Stimulated activated CD4-positive, alpha-beta T cell treated with anti-CD3 and anti-CD28 coated beads, TNF-alpha, amount 100 ng/mL, for 4 hours (primary cell): ENCODE measurements around the gene ERC2.

Source experiments
- DNase-seq, 3 experiments: peaks; one replicate each; pipeline ENCODE4 v3.0.0-alpha.2; 2020; ENCODE audit warnings: low read depth in 3 of 3

Gene ERC2

GRCh38 chr3:55647063-55647462 is 821.2 kb downstream of the ERC2 start:
- DNase-seq, result no peak

GRCh38 chr3:55646121-55646520 is 822.1 kb downstream of the ERC2 start:
- no peak for DNase-seq

- DNase-seq, result no peak
These were observed 822.8 kb downstream of the ERC2 start for GRCh38 chr3:55645422-55645821.

DNA sequence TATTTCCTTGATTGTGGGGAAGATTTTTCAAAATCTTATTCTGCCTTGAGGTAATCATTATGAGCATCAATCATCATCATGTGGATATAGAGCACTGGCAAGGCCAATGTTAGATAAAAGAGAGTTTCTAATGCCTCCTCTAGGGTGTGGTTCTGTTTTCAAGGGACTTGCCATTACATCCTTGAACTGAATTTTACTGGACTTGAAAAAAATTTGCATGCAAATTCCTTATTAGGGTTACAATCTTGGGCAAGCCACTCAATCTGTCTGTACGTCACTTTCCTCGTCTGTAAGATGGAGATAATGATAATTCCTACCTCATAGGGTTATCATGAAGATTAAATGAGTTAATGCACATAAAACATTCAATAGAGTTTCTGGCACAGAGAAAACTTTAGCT is 825.0 kb downstream of the ERC2 start:
- DNase-seq, result no peak

GRCh38 chr3:55641964-55642363 is 826.3 kb downstream of the ERC2 start:
- no peak for DNase-seq

- no peak for DNase-seq
These were observed 828.1 kb downstream of the ERC2 start for GRCh38 chr3:55639896-55640765.

- no peak for DNase-seq
These were observed 829.1 kb downstream of the ERC2 start for GRCh38 chr3:55639143-55639542.

- DNase-seq, result no peak
These were observed 830.2 kb downstream of the ERC2 start for GRCh38 chr3:55637906-55638638.

- no peak for DNase-seq
These were observed 831.7 kb downstream of the ERC2 start for GRCh38 chr3:55636300-55637195.

GRCh38 chr3:55634345-55634744 is 833.9 kb downstream of the ERC2 start:
- no peak for DNase-seq

GRCh38 chr3:55633333-55633732 is 834.9 kb downstream of the ERC2 start:
- DNase-seq, result no peak

DNA sequence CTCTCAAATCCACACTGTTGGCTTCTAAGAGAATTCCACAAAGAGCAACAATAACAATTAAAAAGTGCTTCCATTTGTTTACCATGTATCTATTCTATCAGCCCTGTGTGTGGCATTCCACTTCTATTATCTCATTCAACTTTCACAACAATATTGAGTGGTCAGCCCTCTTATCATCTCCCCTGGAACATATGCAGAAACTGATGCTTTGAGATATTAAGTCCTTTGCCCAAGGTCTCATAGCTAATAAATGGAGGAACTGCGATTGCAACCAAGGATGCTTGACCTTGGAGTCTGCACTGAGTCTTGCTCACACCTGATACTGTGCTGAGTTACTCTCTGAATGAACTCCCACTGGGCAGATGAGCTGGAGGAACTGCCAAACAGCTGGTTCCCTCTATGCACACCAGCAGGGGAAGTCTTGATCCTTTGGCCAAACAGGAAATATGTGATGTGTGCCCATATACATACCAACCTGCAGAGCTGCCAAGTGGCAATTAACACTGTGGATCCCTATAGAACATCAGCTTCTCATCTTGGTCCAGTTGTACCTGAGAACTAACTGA is 836.4 kb downstream of the ERC2 start:
- DNase-seq, result no peak

DNA sequence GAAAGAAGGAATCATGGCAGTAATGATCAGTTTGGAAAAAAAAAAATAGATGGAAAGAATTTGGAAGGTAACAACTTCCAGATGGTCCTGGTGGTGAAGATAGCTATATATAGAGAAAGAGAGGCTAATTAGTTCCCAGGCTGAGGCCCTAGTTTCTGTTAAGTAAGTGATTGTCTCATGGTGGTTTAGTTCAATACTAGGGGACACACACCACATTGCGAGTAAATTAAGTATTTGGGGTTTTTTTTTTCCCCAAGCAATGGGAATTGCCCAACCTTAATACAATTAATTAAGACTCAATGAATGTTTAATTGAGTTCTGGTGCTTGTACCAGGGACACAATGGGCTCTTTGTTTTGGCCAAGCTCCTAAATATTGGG is 837.4 kb downstream of the ERC2 start:
- DNase-seq, result no peak

DNA sequence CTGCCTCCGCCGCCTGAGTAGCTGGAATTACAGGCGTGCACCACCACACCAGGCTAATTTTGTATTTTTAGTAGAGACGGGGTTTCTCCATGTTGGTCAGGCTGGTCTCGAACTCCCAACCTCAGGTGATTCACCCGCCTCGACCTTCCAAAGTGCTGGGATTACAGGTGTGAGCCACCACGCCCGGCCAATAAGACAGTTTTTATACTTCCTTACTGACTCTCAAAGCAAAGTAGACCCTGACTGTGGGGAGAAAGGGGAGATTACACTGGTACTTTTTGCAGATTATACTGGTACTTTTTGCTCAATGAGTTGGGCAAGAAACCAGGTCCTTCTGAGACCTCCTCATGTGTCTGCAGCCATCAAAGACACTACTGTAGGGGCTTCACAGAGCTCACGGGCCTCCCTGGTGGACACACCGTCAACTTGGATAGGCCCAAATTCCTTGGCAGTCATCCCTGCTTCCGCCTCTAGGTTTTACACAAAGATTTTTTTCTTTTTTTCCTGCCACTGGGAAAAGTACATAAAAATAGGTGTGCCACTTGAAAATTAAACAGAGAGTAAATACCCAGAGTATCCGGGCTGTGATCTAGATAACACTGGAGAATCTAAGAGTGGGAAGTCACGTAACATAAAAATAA is 837.9 kb downstream of the ERC2 start:
- no peak for DNase-seq

DNA sequence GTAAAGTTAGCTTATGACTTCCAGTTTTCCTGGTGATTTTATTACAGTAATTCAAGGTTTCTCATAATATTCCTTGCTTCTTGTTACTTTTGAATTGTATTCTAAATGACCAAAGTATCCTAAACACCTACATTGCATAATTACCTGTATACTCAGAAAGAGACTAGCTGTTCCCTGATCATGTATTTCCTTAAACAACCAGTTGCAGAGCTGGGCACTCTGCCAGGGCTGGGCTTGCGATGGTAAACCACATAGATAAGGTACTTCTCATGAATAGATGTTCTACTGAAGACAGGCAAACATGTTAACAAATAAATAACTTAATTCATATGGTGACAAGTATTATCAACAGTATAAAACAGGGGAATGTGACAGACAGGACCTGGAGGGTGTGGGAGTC is 838.8 kb downstream of the ERC2 start:
- DNase-seq, result no peak

GRCh38 chr3:55626279-55626665 is 842.0 kb downstream of the ERC2 start:
- no peak for DNase-seq

- DNase-seq, result no peak
These were observed 844.0 kb downstream of the ERC2 start for GRCh38 chr3:55624238-55624637.

DNA sequence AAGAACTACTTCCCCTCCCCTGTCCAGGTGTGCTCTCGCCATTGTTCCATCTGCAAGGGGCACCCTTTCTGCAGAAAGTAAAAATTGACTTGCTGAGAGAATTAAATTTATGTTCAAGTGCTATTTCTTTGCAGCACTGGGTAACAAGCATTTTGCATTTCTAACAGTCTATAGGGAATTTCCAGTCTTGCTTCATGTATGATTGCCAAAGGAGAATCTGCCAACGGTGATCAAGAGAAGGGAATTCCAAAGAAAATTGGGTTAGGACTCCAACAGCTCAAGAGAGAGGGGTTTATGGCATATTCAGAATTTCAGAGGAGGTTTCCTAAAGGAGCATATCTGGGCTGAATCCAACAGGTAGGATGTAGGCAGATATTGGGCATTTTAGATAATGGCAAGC is 844.5 kb downstream of the ERC2 start:
- no peak for DNase-seq

DNA sequence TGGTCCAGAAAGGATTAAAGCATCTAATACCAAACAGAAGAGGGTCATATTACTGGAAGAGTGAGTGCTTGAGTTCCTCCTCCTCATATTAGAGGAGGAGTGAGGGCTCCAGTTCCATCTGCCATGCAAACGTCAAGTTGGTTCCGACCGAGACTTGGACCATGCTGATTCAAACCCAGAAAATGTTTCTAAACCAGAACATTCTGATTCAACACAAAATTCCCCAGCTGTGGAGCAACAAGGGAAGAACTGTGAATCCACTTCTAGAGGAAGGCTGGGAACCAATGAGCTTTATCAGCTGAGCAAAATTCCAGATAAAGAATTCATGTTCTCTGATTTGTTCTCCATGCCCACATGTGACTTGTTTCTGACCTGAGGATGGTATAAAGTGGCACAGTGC is 845.5 kb downstream of the ERC2 start:
- DNase-seq, result no peak

- DNase-seq, result no peak
These were observed 846.2 kb downstream of the ERC2 start for GRCh38 chr3:55622116-55622515.

GRCh38 chr3:55621648-55622047 is 846.6 kb downstream of the ERC2 start:
- DNase-seq, result no peak
